Loucy (cell line): ENCODE data around the gene SCNN1B.

Experiments used
- H2AFZ ChIP-seq: fragments of 200-600 bp; sonication (generic); 2 replicates; pipeline ENCODE4 v1.6.0; 2016; ENCODE audit warnings: antibody characterized with exemption, mild to moderate bottlenecking, low read length, moderate library complexity
- H3F3A ChIP-seq: fragments of 200-600 bp; 2 replicates; pipeline ENCODE4 v1.6.0; 2016; ENCODE audit warnings: antibody characterized with exemption, low read depth, mild to moderate bottlenecking
- H3K27me3 ChIP-seq: fragments of 200-600 bp; sonication (generic); 2 replicates; pipeline ENCODE4 v1.6.1; 2014; ENCODE audit warnings: low read length, mild to moderate bottlenecking; ENCODE audit not compliant: insufficient read depth, poor library complexity, severe bottlenecking
- H3K36me3 ChIP-seq: fragments of 200-600 bp; sonication (generic); 2 replicates; pipeline ENCODE4 v1.6.1; 2016; ENCODE audit warnings: low read length; ENCODE audit not compliant: insufficient read depth
- H3K4me1 ChIP-seq: fragments of 200-600 bp; sonication (generic); 2 replicates; pipeline ENCODE4 v1.5.1; 2014; ENCODE audit warnings: low read length, mild to moderate bottlenecking; ENCODE audit not compliant: insufficient read depth, poor library complexity, severe bottlenecking
- H3K4me2 ChIP-seq: fragments of 200-600 bp; sonication (generic); 2 replicates; pipeline ENCODE4 v1.6.0; 2014; ENCODE audit warnings: antibody characterized with exemption, low read length, low read depth, mild to moderate bottlenecking; ENCODE audit not compliant: poor library complexity, severe bottlenecking
- H3K4me3 ChIP-seq: fragments of 200-600 bp; sonication (generic); 2 replicates; pipeline ENCODE4 v1.5.1; 2014; ENCODE audit warnings: low read length, mild to moderate bottlenecking, mixed read lengths; ENCODE audit not compliant: poor library complexity, severe bottlenecking
- H3K79me2 ChIP-seq: fragments of 200-600 bp; sonication (generic); 2 replicates; pipeline ENCODE4 v1.6.1; 2014; ENCODE audit warnings: low read length; ENCODE audit not compliant: insufficient read depth
- H3K9ac ChIP-seq: fragments of 200-600 bp; sonication (generic); 2 replicates; pipeline ENCODE4 v1.6.0; 2014; ENCODE audit warnings: mild to moderate bottlenecking, low read depth, low read length, moderate library complexity; ENCODE audit not compliant: poor library complexity, severe bottlenecking
- H3K9me2 ChIP-seq: fragments of 200-600 bp; sonication (generic); replicated peaks from 2 replicates; pipeline ENCODE4 v1.6.1; 2016; ENCODE audit warnings: low read depth, low read length, mixed read lengths
- H3K9me3 ChIP-seq: fragments of 200-600 bp; sonication (generic); 2 replicates; pipeline ENCODE4 v1.6.1; 2014; ENCODE audit warnings: mild to moderate bottlenecking, antibody characterized with exemption, low read length, low read depth; ENCODE audit not compliant: insufficient read depth
- H4K20me1 ChIP-seq: fragments of 200-600 bp; sonication (generic); 2 replicates; pipeline ENCODE4 v1.6.0; 2014; ENCODE audit warnings: antibody characterized with exemption, low read length, mild to moderate bottlenecking; ENCODE audit not compliant: insufficient read depth, poor library complexity, severe bottlenecking
- EZH2phosphoT487 ChIP-seq: fragments of 200-600 bp; IDR thresholded peaks from 2 replicates; pipeline ENCODE4 v1.6.1; 2018; ENCODE audit warnings: antibody characterized with exemption, mild to moderate bottlenecking, moderate library complexity, borderline replicate concordance
- TF ChIP-seq, protein P1 (sequence below): fragments of 200-600 bp; sonication (generic); conservative IDR thresholded peaks from 2 replicates; pipeline ENCODE4 v1.5.1; 2014; ENCODE audit warnings: mild to moderate bottlenecking, antibody characterized with exemption, low read length

The SCNN1B gene

DNA sequence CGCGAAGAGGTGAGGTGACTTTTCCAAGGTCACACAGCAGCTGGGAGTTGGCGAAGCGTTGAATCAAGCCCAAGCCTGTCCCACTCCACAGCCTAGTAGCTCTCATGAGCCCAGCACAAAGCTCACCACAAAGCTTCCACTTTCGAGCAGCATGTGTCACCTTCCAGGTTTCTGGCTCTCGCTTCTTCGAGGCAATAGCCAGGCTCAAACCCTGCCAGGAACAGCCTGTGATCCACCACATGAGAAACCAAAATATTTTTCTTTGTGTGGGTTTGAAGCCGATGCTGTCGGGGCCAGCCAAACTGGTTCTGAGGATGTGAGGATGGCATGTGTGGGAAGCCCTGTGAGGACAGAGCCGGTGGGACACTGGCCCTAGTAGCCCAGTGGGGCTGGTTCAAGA, 82.8 kb downstream of the SCNN1B start:
- H3K27me3 ChIP-seq, result no peaks in the 10 kb centered on the region
- H2AFZ ChIP-seq, result no peak overlapping the region
- no peaks in the 10 kb centered on the region for H3K36me3 ChIP-seq
- H3K79me2 ChIP-seq, result no peaks in the 10 kb centered on the region
- no peaks in the 10 kb centered on the region for H4K20me1 ChIP-seq
- no peaks in the 10 kb centered on the region for H3K4me1 ChIP-seq
- no peak overlapping the region for H3K4me3 ChIP-seq
- no peak for TF ChIP-seq EZH2phosphoT487
- TF ChIP-seq, protein P1, sequence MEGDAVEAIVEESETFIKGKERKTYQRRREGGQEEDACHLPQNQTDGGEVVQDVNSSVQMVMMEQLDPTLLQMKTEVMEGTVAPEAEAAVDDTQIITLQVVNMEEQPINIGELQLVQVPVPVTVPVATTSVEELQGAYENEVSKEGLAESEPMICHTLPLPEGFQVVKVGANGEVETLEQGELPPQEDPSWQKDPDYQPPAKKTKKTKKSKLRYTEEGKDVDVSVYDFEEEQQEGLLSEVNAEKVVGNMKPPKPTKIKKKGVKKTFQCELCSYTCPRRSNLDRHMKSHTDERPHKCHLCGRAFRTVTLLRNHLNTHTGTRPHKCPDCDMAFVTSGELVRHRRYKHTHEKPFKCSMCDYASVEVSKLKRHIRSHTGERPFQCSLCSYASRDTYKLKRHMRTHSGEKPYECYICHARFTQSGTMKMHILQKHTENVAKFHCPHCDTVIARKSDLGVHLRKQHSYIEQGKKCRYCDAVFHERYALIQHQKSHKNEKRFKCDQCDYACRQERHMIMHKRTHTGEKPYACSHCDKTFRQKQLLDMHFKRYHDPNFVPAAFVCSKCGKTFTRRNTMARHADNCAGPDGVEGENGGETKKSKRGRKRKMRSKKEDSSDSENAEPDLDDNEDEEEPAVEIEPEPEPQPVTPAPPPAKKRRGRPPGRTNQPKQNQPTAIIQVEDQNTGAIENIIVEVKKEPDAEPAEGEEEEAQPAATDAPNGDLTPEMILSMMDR, result no peak
- H3K9ac ChIP-seq, result no peak overlapping the region
- H3K9me3 ChIP-seq, result no peaks in the 10 kb centered on the region
- H3K9me2 ChIP-seq, result no peaks in the 10 kb centered on the region
- H3F3A ChIP-seq, result no peaks in the 10 kb centered on the region
- no peak overlapping the region for H3K4me2 ChIP-seq

DNA sequence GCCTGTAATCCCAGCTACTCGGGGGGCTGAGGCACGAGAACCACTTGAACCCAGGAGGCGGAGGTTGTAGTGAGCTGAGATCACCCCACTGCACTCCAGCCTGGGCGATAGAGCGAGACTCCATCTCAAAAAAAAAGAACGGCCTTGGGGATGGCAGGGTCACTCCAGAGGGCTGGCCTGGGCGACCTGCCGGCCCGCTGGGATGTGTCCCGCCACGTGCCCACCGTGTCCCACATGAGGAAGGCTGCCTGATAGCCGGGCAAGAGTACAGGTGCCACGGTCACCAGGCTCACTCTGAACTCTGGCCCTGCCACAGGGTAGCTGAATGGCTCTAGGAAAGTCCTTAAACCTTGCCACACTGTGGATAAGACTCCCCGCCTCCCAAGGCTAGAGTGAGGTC, 83.3 kb downstream of the SCNN1B start:
- no peaks in the 10 kb centered on the region for H3K4me1 ChIP-seq
- no peaks in the 10 kb centered on the region for H3K27me3 ChIP-seq
- no peak overlapping the region for H3K4me3 ChIP-seq
- no peaks in the 10 kb centered on the region for H3K79me2 ChIP-seq
- no peaks in the 10 kb centered on the region for H4K20me1 ChIP-seq
- H3K9me3 ChIP-seq, result no peaks in the 10 kb centered on the region
- TF ChIP-seq EZH2phosphoT487, result no peak
- TF ChIP-seq, protein P1, result no peak
- H2AFZ ChIP-seq, result no peak overlapping the region
- H3F3A ChIP-seq, result no peaks in the 10 kb centered on the region
- H3K9ac ChIP-seq, result no peak overlapping the region
- H3K9me2 ChIP-seq, result no peaks in the 10 kb centered on the region
- no peaks in the 10 kb centered on the region for H3K36me3 ChIP-seq
- H3K4me2 ChIP-seq, result no peak overlapping the region

DNA sequence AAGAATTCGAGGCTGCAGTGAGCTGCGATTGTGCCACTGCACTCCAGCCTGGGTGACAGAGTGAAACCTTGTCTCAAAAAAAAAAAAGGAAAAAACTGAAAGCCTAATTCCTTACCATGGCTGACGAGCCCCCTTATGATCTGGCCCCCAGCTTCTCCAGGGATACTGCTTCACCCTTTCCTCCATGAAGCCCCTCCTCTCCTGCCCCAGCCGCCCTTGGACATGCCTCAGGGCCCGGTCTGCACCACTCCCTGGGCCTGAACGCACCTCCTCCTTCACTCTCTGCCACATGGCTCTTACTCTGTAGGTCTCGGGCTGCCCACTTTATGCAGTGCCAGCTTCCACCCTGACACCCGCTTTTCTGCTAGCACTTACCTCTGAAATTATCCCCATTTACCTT, 85.6 kb downstream of the SCNN1B start:
- H3K4me1 ChIP-seq, result no peaks in the 10 kb centered on the region
- peaks cover 13% of the 10 kb centered on the region; the same call in 1 of the 2 replicates for H3K36me3 ChIP-seq
- no peaks in the 10 kb centered on the region for H3K27me3 ChIP-seq
- no peak overlapping the region for H3K4me3 ChIP-seq
- H3K4me2 ChIP-seq, result no peak overlapping the region
- no peaks in the 10 kb centered on the region for H4K20me1 ChIP-seq
- H2AFZ ChIP-seq, result no peak overlapping the region
- H3K9ac ChIP-seq, result no peak overlapping the region
- H3F3A ChIP-seq, result no peaks in the 10 kb centered on the region
- H3K9me2 ChIP-seq, result no peaks in the 10 kb centered on the region
- TF ChIP-seq, protein P1, result no peak
- no peak for TF ChIP-seq EZH2phosphoT487
- no peaks in the 10 kb centered on the region for H3K9me3 ChIP-seq
- no peaks in the 10 kb centered on the region for H3K79me2 ChIP-seq
